SJCRH30 (cell line): Measurements from ENCODE around the gene EML1. TPM values are rescaled to one million over a fixed set of nuclear protein-coding genes. Genes with fewer than 3 reads are reported as not detected.

ENCODE experiments used
- DNase-seq, 2 experiments: peaks; one replicate each; pipeline ENCODE4 v3.0.0-alpha.2; 2015 to 2020
- H3K27ac ChIP-seq: fragments of 250-450 bp; sonication (Bioruptor Pico); 2 replicates; pipeline ENCODE4 v1.5.1; 2020; ENCODE audit warnings: mild to moderate bottlenecking, moderate library complexity
- H3K27me3 ChIP-seq: fragments of 250-450 bp; sonication (Bioruptor Pico); 2 replicates; pipeline ENCODE4 v1.5.1; 2020; ENCODE audit warnings: mild to moderate bottlenecking, moderate library complexity
- H3K36me3 ChIP-seq: fragments of 250-450 bp; sonication (Bioruptor Pico); 2 replicates; pipeline ENCODE4 v1.5.1; 2020; ENCODE audit warnings: mild to moderate bottlenecking, moderate library complexity
- H3K4me1 ChIP-seq: fragments of 250-450 bp; sonication (Bioruptor Pico); 2 replicates; pipeline ENCODE4 v1.5.1; 2020; ENCODE audit warnings: mild to moderate bottlenecking, moderate library complexity
- H3K4me3 ChIP-seq: fragments of 250-450 bp; sonication (Bioruptor Pico); 2 replicates; pipeline ENCODE4 v1.5.1; 2020; ENCODE audit warnings: mild to moderate bottlenecking, moderate library complexity
- H3K9me3 ChIP-seq: fragments of 250-450 bp; sonication (Bioruptor Pico); replicated peaks from 2 replicates; pipeline ENCODE4 v1.5.1; 2020; ENCODE audit warnings: mild to moderate bottlenecking, moderate library complexity
- total RNA-seq: library from RNA; depleted of rRNA; stranded (reverse); fragments of >200 nt; shearing (Covaris generic); gene quantifications from 2 replicates; pipeline ENCODE4 v1.2.3, GENCODE V29; 2014

The EML1 gene
- total RNA-seq, 1 experiment from 2014 or later, result 10.8 TPM

DNA sequence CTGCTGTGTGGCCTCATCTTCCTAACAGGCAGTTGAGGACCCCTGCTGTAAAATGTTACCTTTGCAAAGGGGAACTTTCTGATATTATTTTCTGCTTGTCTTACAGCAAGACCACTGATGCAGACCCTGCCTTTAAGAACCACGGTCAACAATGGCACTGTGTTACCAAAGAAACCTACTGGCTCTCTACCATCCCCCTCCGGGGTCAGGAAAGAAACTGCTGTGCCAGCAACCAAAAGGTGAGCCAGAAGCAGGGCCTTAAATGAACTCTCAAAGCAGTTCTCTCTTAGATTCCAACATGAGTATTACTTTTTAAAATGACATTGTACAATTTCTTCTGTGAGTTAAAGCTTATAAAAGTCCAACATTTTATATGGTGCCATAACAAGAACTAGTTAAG, 72.2 kb downstream of the EML1 start:
- H3K27me3 ChIP-seq, result no peaks in the 10 kb centered on the region
- no peak overlapping the region for H3K4me3 ChIP-seq

DNA sequence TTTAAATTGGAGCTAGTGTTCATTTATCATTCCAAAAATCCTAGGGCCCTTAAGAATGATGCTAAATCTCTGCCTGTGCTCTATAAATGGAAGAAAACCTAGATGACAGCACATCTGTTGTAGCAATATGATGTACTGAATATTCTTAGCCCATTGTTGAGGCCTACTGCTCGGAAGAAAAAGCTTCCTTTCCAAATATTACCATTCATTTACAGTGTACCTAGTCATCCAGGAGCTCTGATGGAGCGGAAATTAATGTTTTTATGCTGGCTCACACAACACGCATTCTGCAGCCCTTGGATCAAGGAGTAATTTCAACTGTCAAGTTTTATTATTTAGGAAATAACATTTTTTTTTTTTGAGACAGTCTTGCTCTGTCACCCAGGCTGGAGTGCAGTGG, 77.4 kb downstream of the EML1 start:
- H3K4me1 ChIP-seq, result peaks cover 27% of the 10 kb centered on the region
- H3K27ac ChIP-seq, result no peak overlapping the region
- H3K36me3 ChIP-seq, result no peaks in the 10 kb centered on the region
- H3K27me3 ChIP-seq, result no peaks in the 10 kb centered on the region
- no peak for DNase-seq
- H3K4me3 ChIP-seq, result no peak overlapping the region
- H3K9me3 ChIP-seq, result no peaks in the 10 kb centered on the region

More for the DNA sequence above, 72.2 kb downstream of the EML1 start:
- no peak for DNase-seq
- Histone ChIP-seq H3K36me3 (no peaks in the 10 kb centered on the region), H3K9me3 (no peaks in the 10 kb centered on the region), H3K27ac (no peak overlapping the region), H3K4me1 (peaks cover 9% of the 10 kb centered on the region)

DNA sequence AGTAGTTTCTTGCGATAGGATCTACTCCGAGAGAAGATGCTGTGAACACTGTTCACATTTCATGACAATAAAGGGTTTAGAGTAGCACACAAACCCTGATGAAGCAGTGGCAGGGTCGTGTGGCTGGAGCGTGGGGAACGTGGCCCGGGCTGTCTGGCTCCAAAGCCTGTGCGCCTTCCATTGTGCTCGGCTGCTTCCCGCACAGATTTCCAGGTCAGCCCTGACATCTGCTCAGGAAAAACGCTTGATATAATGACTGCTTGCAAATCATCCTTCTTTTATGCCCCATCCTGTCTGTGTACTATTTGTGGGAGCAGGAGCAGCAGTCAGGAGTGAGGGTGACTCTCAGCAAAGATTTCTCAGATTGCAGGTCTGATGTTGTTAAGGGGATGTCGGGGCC, 78.6 kb downstream of the EML1 start:
- DNase-seq, result no peak
- H3K4me1 ChIP-seq, result peaks cover 27% of the 10 kb centered on the region
- H3K27ac ChIP-seq, result no peak overlapping the region
- H3K36me3 ChIP-seq, result no peaks in the 10 kb centered on the region
- no peaks in the 10 kb centered on the region for H3K27me3 ChIP-seq
- no peak overlapping the region for H3K4me3 ChIP-seq
- no peaks in the 10 kb centered on the region for H3K9me3 ChIP-seq

DNA sequence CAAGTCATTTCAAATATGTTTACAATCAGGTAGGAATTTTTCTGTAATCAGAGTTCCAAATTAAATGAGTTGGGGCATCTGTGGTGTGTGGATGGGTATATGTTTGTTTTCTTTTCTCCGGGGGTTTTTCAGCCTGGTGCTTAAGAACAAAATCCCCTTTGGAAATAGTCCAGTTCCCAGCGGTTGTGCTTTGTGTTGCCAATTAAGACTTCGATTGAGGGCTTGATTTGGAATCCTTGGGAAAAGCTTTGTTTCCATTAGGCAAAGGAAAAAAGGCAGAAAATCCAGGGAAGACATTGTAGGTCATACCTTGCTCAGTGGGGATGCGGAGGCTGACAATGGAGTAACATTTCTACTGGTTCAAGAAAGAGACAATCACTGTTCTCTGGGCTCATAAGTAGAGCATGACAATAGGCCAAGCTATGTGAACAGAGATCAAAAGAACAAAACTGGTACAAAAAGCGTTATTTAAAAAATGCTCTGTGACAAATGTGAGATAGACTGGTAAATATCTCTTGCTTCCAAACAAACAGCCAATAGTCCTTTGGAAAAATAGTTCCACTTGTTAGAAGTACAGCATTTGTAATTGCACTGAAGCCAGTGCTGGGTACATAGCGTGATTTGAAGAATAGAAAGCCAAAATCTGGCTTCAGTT, 79.7 kb downstream of the EML1 start:
- no peak overlapping the region for H3K4me3 ChIP-seq
- H3K4me1 ChIP-seq, result peaks cover 24% of the 10 kb centered on the region
- no peaks in the 10 kb centered on the region for H3K36me3 ChIP-seq
- H3K27me3 ChIP-seq, result no peaks in the 10 kb centered on the region
- peak; percentile 13 to 65 for DNase-seq
- no peaks in the 10 kb centered on the region for H3K9me3 ChIP-seq
- H3K27ac ChIP-seq, result no peak overlapping the region

DNA sequence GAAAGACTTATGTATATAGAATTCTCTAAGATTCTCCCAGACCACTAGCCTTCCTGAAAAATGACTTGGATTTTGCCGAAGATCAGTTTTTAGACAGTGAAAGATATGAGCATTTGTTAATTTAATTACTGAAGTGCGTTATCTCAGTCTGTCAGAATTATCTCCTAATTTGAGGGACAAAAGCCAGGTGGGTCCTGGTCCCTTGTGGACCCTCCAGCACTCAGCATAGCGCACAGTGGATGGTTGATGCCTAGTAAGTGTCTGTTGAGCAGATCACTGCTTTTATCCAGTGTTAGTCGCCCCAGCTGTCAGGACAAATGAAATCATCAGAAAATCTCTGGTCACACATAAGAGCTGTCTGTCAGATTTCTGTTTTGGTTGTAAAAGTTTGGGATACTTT, 80.4 kb downstream of the EML1 start:
- no peaks in the 10 kb centered on the region for H3K9me3 ChIP-seq
- no peak for DNase-seq
- no peak overlapping the region for H3K27ac ChIP-seq
- H3K4me1 ChIP-seq, result peaks cover 17% of the 10 kb centered on the region
- no peaks in the 10 kb centered on the region for H3K27me3 ChIP-seq
- no peaks in the 10 kb centered on the region for H3K36me3 ChIP-seq
- no peak overlapping the region for H3K4me3 ChIP-seq

DNA sequence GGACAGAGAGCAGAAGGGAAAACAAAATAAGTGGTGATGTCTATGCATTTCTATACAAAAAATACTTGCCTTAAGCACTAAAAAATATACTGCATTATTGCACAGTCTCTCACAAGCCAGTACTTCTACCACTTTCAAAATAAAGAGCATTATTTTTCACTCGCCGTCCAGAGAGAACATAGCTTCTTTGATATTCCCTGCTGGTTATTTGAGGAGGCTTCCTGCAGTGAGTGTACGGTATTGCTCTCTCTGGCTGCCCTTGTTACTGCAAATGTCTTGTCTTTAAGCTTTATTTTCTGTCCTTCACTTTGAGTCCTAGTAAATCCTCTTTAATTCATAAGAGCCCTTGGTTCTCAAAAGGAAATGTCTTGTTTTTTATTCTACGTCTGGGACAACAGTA, 81.1 kb downstream of the EML1 start:
- Histone ChIP-seq H3K27ac (no peak overlapping the region), H3K9me3 (no peaks in the 10 kb centered on the region), H3K27me3 (no peaks in the 10 kb centered on the region), H3K4me3 (no peak overlapping the region), H3K4me1 (peaks cover 17% of the 10 kb centered on the region), H3K36me3 (no peaks in the 10 kb centered on the region)
- DNase-seq, result no peak

DNA sequence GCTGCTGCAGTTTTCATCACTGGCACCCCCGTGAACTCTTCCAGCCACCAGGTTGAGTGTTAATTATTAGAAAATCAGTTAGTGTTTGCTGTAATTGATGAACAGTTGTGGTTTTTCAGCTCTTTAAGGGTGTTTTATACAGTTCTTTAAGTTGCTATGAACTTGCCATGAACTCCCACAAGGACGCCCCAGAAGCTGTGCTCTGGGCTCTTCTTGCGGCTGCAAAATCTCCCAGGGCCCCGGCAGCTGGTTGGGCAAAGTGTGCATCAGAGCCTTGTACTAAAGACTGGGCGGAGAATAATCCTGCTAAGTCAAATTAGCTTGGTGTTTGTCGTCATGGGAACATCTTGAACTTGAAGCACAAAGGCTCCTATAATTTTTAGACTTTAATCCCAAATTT, 82.2 kb downstream of the EML1 start:
- H3K36me3 ChIP-seq, result no peaks in the 10 kb centered on the region
- DNase-seq, result no peak
- no peak overlapping the region for H3K27ac ChIP-seq
- peaks cover 17% of the 10 kb centered on the region for H3K4me1 ChIP-seq
- no peak overlapping the region for H3K4me3 ChIP-seq
- no peaks in the 10 kb centered on the region for H3K27me3 ChIP-seq
- H3K9me3 ChIP-seq, result no peaks in the 10 kb centered on the region

DNA sequence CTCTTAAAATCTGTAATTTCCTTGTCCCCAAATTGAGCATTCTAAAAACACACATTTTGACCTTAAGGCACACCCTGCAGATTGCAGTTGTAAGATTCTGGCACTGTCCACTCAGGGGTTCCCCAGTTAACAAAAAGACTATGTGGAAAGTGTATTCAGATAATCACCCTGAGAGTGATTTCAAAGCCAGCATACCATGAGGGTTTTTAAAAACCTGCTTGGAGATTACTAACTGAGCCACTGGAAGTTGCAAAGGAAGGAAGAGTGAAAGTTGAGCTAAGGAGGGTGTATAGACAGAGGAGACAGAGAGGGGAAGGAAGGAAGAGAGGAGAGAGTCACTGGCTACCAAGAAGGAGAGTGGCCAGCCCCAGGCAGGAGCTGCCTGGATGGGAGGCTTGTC, 82.6 kb downstream of the EML1 start:
- Histone ChIP-seq H3K27me3 (no peaks in the 10 kb centered on the region), H3K4me1 (peaks cover 17% of the 10 kb centered on the region), H3K36me3 (no peaks in the 10 kb centered on the region), H3K9me3 (no peaks in the 10 kb centered on the region), H3K4me3 (no peak overlapping the region), H3K27ac (no peak overlapping the region)
- DNase-seq, result no peak

DNA sequence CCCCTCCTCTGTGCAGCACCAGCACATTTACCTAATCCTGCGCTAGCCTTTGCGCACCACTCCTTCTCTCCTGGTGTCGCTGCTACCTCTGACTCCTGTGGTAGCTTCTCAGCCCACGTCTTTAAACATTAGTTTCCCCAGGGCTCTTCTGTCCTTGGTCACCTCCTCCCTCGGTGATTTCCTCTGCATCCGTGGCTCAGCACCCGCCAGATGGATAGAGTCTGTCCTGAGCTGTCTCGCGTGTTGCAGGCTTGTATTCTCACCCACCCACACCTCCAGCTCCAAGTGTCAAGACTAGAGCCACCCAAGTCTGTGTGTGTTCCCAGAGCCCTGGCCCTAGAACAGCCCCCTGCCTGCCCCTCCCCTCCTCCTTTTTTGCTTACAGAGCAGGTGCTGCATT, 83.2 kb downstream of the EML1 start:
- Histone ChIP-seq H3K4me3 (no peak overlapping the region), H3K27me3 (no peaks in the 10 kb centered on the region), H3K9me3 (no peaks in the 10 kb centered on the region), H3K36me3 (no peaks in the 10 kb centered on the region), H3K27ac (no peak overlapping the region), H3K4me1 (peaks cover 17% of the 10 kb centered on the region)
- DNase-seq, result no peak

DNA sequence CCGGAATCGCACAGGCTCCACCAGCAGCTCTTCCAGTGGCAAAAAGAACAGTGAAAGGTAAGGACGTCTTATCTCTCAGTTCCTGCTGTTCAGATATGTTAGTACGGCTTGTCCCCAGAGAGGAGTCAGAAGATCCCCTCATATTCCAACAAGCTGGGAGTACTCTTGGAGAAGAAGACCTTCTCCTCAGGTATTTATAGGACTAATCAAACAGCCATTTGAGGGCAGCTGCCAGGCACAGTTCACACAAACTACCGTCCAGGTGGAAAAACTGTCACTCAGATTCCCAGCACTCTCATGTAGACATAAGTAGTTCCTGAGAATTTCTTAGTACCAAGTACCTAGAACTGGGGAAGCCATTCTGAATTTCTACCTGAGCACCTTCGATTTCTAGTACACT, 85.3 kb downstream of the EML1 start:
- no peak for DNase-seq
- Histone ChIP-seq H3K4me3 (no peak overlapping the region), H3K9me3 (no peaks in the 10 kb centered on the region), H3K4me1 (peaks cover 5% of the 10 kb centered on the region; the same call in 1 of the 2 replicates), H3K27me3 (no peaks in the 10 kb centered on the region), H3K36me3 (no peaks in the 10 kb centered on the region), H3K27ac (no peak overlapping the region)

DNA sequence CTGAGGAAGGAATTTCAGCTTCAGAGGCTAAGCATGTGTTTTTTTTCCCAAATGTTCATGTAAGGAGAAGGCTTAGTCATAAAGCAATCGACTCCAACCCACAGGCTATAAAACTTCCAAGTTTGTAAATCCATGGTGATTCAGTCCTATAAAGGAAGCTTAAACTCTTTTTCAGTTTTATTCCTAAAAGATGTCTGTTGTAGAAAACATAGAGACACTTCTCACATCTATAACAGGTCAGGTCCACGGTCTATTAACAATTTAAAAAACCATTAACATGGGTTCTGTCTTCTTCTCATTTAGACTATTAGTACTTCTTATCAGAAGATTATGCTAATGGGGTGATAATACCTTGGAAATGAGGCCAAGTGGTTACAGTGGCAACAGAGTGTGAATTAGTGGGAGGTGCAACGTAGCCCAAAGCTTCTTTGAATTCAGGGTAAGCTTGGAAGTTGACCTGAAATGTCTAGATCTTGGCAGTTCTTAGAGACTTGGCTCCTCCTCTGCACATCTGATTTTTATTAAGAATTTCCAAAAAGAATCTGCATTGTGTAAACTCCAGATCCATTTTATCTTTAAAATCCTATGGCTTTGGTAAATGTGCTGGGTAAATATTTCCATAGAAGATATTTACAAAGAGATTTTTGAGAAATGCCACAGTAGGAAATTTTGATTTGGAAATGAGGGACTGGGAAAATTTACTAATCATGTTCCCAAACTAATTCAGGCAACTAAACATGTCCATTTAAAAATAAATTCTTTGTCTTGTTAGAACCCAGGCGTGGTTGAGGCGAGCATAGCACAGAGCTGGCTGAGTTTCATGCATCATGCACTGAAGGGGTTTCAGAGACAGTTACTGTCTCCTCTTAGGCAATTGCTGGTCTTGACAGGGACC, 86.4 kb downstream of the EML1 start:
- no peaks in the 10 kb centered on the region for H3K4me1 ChIP-seq
- H3K4me3 ChIP-seq, result no peak overlapping the region
- no peak for DNase-seq
- H3K9me3 ChIP-seq, result no peaks in the 10 kb centered on the region
- H3K27ac ChIP-seq, result no peak overlapping the region
- H3K36me3 ChIP-seq, result no peaks in the 10 kb centered on the region
- H3K27me3 ChIP-seq, result no peaks in the 10 kb centered on the region

DNA sequence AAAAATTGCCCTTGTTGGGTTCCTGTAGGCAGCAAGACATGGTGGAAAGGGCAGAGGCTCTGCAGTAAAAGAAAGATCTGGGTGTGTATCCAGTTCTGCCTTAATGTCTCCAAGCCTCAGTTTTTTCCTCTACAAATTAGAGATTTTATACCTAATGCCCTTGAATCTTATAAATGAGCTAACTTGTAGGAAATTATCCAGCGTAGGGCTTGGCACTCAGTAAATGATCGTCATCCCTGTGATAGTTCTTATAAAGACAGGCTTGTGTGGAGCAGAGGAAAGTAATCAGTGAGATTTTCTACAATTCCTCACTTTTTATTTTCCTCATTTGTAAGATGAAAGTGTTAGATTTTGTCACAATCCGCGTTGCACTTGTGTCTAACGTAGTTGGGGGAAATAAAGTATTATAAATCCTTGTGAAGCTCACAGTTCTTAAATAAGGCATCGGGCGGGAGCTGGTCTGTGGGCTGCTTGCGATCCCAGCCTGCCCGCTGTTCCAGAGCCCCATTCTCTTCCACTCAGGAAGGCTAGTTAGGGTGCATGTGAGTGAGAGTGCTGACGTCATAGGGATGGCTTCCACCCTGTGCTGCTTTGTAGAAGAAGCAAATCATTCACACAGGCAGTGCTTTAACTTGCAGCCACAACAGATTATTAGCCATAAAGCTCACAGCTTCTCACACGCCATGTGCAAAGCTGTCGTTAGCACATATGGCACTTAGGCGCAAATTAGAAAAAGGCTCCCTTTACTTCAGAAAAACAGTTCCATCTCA, 87.6 kb downstream of the EML1 start:
- H3K4me1 ChIP-seq, result no peaks in the 10 kb centered on the region
- H3K27ac ChIP-seq, result no peak overlapping the region
- H3K27me3 ChIP-seq, result no peaks in the 10 kb centered on the region
- no peaks in the 10 kb centered on the region for H3K36me3 ChIP-seq
- no peaks in the 10 kb centered on the region for H3K9me3 ChIP-seq
- H3K4me3 ChIP-seq, result no peak overlapping the region
- DNase-seq, result no peak

DNA sequence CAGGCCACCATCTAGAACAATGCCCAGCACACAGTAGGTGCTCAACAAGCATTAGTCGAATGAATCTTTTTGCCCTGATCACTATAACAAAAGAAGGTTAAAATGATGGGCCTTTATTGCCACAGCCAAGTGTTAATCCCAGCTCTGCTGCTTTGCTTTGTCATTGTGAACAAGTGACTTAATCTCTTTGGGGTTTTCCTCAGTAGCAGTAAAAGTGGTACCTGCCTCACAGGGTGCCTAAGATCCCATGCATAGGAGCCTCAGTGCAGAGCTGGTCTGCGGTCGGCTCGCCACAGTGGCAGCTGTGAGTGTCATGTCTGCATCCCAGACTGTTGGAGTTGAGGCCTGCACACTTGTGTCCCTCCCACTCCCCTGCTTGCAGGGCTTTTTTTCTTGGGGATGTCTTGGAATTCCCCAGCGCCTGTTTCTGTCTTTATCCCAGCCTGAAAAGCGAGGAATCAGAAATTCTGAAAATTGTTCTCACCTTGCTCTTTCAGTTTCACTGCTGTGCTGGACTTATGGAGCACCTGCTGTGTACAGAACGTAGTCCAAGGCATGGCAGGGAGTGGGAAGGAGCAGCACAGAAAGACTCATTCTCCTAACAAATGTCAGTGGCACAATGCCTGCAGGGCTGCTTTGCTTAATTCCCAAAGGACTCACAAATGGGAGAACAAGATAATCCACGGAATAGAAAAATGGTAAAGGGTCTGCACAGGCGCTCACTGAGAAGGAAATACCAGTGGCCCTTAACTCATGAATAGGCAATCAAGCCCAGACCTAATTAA, 90.8 kb downstream of the EML1 start:
- H3K4me3 ChIP-seq, result no peak overlapping the region
- no peaks in the 10 kb centered on the region for H3K4me1 ChIP-seq
- H3K27ac ChIP-seq, result no peak overlapping the region
- no peaks in the 10 kb centered on the region for H3K27me3 ChIP-seq
- no peaks in the 10 kb centered on the region for H3K9me3 ChIP-seq
- H3K36me3 ChIP-seq, result no peaks in the 10 kb centered on the region
- DNase-seq, result peak; percentile 17 to 42

DNA sequence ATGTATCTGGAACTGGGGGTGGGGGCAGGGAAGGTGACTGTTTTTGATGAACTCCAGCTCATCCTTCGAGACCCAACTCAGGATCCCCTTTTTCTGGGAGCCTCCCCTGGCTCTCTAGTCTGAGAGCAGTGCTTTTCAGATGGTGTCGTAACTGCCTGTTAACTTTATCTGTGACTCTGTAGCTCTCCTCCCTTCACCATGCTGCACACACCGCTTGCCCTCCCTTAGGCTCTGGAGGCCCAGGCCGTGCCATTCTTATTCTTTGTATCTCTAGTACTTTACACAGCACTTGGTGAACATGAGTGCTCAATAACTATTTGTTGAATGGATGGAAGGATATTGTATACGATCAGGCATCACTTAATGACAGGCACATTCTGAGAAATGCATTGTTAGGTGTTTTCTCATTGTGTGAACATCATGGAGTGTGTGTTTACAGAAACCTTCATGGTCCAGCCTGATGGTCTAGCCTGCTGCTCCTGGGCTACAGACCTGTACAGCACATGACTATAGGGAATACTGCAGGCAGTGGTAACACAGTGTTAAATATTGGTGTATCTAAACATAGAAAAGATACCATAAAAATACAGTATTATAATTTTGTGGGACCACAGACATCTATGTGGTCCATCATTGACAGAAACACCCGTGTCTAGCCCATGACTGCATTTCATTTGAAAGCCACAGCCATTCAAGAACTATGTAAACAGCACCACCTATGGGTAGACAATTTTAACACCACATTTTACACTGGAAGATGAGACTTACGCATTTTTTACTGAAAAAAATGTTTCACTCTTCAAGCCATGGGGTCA, 91.8 kb downstream of the EML1 start:
- H3K4me1 ChIP-seq, result no peaks in the 10 kb centered on the region
- H3K36me3 ChIP-seq, result no peaks in the 10 kb centered on the region
- H3K9me3 ChIP-seq, result no peaks in the 10 kb centered on the region
- no peak overlapping the region for H3K27ac ChIP-seq
- no peak overlapping the region for H3K4me3 ChIP-seq
- peak; percentile 22 to 74 for DNase-seq
- no peaks in the 10 kb centered on the region for H3K27me3 ChIP-seq
